Measurements from ENCODE around the gene AJAP1. TPM values are rescaled to one million over a fixed set of nuclear protein-coding genes. Genes with fewer than 3 reads are reported as not detected.

The AJAP1 gene
- total RNA-seq, 1 experiment from 2014 or later: not detected

DNA sequence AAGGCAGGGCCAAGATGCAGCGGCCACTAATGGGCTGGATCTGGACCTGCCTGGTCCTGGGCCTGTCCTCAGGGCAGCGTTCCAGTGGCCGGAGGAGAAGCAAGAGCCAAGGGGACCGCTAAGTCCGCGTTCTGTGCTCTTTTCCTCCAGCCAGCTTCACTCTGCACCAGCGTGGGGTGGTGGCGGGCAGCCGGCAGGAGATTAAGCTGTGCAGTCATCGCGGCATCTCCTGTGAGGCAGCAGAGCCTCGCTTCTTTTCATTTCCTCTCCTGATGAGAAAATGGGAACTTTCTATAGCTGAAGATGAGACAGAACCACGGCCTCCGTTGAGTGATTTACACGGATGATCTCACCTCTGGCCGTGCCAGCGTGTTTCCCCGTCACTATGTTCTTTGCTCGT is 43.4 kb downstream of the AJAP1 start:
- no peaks in the 10 kb centered on the region for H3K36me3 ChIP-seq (ENCODE audit: control insufficient read depth, insufficient read depth, low read length)
- ChIA-PET POLR2A (no interaction called here), CTCF (no interaction called here)
- in situ Hi-C loops (cut with HindIII; ENCODE audit: low pct_unique_long_range_greater_than_20kb, low sequenced_read_pairs) (no loop called here), intact Hi-C loops (cut with micrococcal nuclease; ENCODE audit: unreplicated experiment) (no loop called here)
- no peaks in the 10 kb centered on the region for H3K4me1 ChIP-seq (ENCODE audit: control insufficient read depth, insufficient read depth, low read length)
- H3K27ac ChIP-seq (ENCODE audit: low read length): no peak overlapping the region
- no peak overlapping the region for H3K4me3 ChIP-seq (ENCODE audit: low read depth in 2 of 2, low read length in 2 of 2)
- no TSS peak for BruUV-seq (replicated peaks)
- TF ChIP-seq, protein P1, sequence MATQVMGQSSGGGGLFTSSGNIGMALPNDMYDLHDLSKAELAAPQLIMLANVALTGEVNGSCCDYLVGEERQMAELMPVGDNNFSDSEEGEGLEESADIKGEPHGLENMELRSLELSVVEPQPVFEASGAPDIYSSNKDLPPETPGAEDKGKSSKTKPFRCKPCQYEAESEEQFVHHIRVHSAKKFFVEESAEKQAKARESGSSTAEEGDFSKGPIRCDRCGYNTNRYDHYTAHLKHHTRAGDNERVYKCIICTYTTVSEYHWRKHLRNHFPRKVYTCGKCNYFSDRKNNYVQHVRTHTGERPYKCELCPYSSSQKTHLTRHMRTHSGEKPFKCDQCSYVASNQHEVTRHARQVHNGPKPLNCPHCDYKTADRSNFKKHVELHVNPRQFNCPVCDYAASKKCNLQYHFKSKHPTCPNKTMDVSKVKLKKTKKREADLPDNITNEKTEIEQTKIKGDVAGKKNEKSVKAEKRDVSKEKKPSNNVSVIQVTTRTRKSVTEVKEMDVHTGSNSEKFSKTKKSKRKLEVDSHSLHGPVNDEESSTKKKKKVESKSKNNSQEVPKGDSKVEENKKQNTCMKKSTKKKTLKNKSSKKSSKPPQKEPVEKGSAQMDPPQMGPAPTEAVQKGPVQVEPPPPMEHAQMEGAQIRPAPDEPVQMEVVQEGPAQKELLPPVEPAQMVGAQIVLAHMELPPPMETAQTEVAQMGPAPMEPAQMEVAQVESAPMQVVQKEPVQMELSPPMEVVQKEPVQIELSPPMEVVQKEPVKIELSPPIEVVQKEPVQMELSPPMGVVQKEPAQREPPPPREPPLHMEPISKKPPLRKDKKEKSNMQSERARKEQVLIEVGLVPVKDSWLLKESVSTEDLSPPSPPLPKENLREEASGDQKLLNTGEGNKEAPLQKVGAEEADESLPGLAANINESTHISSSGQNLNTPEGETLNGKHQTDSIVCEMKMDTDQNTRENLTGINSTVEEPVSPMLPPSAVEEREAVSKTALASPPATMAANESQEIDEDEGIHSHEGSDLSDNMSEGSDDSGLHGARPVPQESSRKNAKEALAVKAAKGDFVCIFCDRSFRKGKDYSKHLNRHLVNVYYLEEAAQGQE (IDR thresholded peaks at IDR 0.05; ENCODE audit: insufficient read depth in 1 of 2, low read depth in 2 of 2, low read length in 1 of 2): no peak
- TF ChIP-seq POLR2AphosphoS5 (IDR thresholded peaks at IDR 0.05; ENCODE audit: low read depth, low read length): no peak
- no peak for TF ChIP-seq SIN3A (IDR thresholded peaks at IDR 0.05; ENCODE audit: borderline replicate concordance, insufficient read depth, low read depth, low read length)
- no peak for TF ChIP-seq TCF7L2 (IDR thresholded peaks at IDR 0.05; ENCODE audit: low read depth, low read length)
- TF ChIP-seq, protein P2, sequence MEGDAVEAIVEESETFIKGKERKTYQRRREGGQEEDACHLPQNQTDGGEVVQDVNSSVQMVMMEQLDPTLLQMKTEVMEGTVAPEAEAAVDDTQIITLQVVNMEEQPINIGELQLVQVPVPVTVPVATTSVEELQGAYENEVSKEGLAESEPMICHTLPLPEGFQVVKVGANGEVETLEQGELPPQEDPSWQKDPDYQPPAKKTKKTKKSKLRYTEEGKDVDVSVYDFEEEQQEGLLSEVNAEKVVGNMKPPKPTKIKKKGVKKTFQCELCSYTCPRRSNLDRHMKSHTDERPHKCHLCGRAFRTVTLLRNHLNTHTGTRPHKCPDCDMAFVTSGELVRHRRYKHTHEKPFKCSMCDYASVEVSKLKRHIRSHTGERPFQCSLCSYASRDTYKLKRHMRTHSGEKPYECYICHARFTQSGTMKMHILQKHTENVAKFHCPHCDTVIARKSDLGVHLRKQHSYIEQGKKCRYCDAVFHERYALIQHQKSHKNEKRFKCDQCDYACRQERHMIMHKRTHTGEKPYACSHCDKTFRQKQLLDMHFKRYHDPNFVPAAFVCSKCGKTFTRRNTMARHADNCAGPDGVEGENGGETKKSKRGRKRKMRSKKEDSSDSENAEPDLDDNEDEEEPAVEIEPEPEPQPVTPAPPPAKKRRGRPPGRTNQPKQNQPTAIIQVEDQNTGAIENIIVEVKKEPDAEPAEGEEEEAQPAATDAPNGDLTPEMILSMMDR (IDR thresholded peaks at IDR 0.05): no peak
- no peaks in the 10 kb centered on the region for H3K27me3 ChIP-seq (ENCODE audit: control insufficient read depth, insufficient read depth, low read length)
- no peak for DNase-seq (ENCODE audit: low read depth, low spot score)
- ATAC-seq: no peak
- no peaks in the 10 kb centered on the region for H3K9me3 ChIP-seq (ENCODE audit: control insufficient read depth, insufficient read depth, low read depth, low read length)

DNA sequence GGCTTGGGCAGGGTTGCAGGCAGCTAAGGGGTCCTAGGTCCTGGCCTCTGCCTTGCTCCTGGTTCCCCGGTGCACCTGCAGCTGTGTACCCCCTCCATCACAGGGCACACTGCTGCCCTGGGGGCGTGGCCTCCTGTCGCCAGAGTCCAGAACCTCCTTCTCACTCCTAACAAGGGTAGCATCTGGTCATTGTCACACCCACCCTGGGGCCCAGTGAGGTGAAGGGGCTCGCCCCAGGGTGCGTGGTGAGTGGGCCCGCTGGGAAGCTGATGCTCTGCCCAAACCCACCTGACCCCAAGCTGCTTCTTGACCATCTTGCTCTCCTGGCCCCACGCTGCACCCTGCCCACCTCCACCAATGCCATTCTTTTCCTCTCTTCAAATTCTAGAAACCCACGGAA is 44.5 kb downstream of the AJAP1 start:
- Histone ChIP-seq H3K27ac (ENCODE audit: low read length) (no peak overlapping the region), H3K27me3 (ENCODE audit: control insufficient read depth, insufficient read depth, low read length) (no peaks in the 10 kb centered on the region), H3K9me3 (ENCODE audit: control insufficient read depth, insufficient read depth, low read depth, low read length) (no peaks in the 10 kb centered on the region), H3K4me1 (ENCODE audit: control insufficient read depth, insufficient read depth, low read length) (no peaks in the 10 kb centered on the region), H3K36me3 (ENCODE audit: control insufficient read depth, insufficient read depth, low read length) (no peaks in the 10 kb centered on the region), H3K4me3 (ENCODE audit: low read depth in 2 of 2, low read length in 2 of 2) (no peak overlapping the region)
- intact Hi-C loops (cut with micrococcal nuclease; ENCODE audit: unreplicated experiment) (no loop called here), in situ Hi-C loops (cut with HindIII; ENCODE audit: low pct_unique_long_range_greater_than_20kb, low sequenced_read_pairs) (no loop called here)
- ChIA-PET POLR2A (no interaction called here), CTCF (no interaction called here)
- no peak for ATAC-seq
- no peak for DNase-seq (ENCODE audit: low read depth, low spot score)
- BruUV-seq (replicated peaks): no TSS peak
- TF ChIP-seq TCF7L2 (IDR thresholded peaks at IDR 0.05; ENCODE audit: low read depth, low read length) (no peak), POLR2AphosphoS5 (IDR thresholded peaks at IDR 0.05; ENCODE audit: low read depth, low read length) (no peak), SIN3A (IDR thresholded peaks at IDR 0.05; ENCODE audit: borderline replicate concordance, insufficient read depth, low read depth, low read length) (no peak)
- TF ChIP-seq, protein P2 (IDR thresholded peaks at IDR 0.05): no peak
- TF ChIP-seq, protein P1 (IDR thresholded peaks at IDR 0.05; ENCODE audit: insufficient read depth in 1 of 2, low read depth in 2 of 2, low read length in 1 of 2): no peak

Measured in Panc1 (cell line).